Measurements from ENCODE around the gene ZNF23. TPM values are rescaled to one million over a fixed set of nuclear protein-coding genes. Genes with fewer than 3 reads are reported as not detected.

The ZNF23 gene
- total and polyA plus RNA-seq, 2 experiments from 2014 or later = 5.3 to 7.1 TPM

- Histone ChIP-seq H3K4me1 (ENCODE audit: insufficient read depth) (no peaks in the 10 kb centered on the region), H3K4me2 (peak overlapping the region; percentile 73), H3K36me3 (replicated peaks; ENCODE audit: insufficient read depth, low read depth) (no peaks in the 10 kb centered on the region), H3K9me2 (replicated peaks; ENCODE audit: insufficient read depth) (no peaks in the 10 kb centered on the region), H3K4me3 (no peak overlapping the region), H3K27me3 (peaks cover 14% of the 10 kb centered on the region), H2AFZ (no peak overlapping the region), H3K79me2 (no peaks in the 10 kb centered on the region), H3K9me3 (ENCODE audit: low read depth) (no peaks in the 10 kb centered on the region), H4K20me1 (ENCODE audit: insufficient read depth, poor library complexity, severe bottlenecking) (no peaks in the 10 kb centered on the region), H3K27ac (peak overlapping the region; percentile 1)
- DNase-seq (ENCODE audit: low spot score) = no peak
- TF ChIP-seq EZH2phosphoT487 (IDR thresholded peaks at IDR 0.05; ENCODE audit: low read depth, severe bottlenecking, unreplicated experiment) (no peak), CTCF (IDR thresholded peaks at IDR 0.05; ENCODE audit: poor library complexity) (no peak), EZH2 (IDR thresholded peaks at IDR 0.05; ENCODE audit: borderline replicate concordance) (no peak)
- 65% methylated on average over 12 of the region's 12 CpGs for WGBS (ENCODE audit: low lambda C conversion rate, missing lambda C conversion rate)
Observed at GRCh38 chr16:71426880-71427615, 35.0 kb downstream of the ZNF23 start.

- Histone ChIP-seq H3K4me2 (peak overlapping the region; percentile 73), H3K27me3 (peaks cover 14% of the 10 kb centered on the region), H4K20me1 (ENCODE audit: insufficient read depth, poor library complexity, severe bottlenecking) (no peaks in the 10 kb centered on the region), H3K9me2 (replicated peaks; ENCODE audit: insufficient read depth) (no peaks in the 10 kb centered on the region), H3K4me3 (peak overlapping the region; percentile 22), H3K9me3 (ENCODE audit: low read depth) (no peaks in the 10 kb centered on the region), H3K36me3 (replicated peaks; ENCODE audit: insufficient read depth, low read depth) (no peaks in the 10 kb centered on the region), H2AFZ (peak overlapping the region; percentile 39), H3K27ac (peak overlapping the region; percentile 1), H3K4me1 (ENCODE audit: insufficient read depth) (no peaks in the 10 kb centered on the region), H3K79me2 (no peaks in the 10 kb centered on the region)
- 1% methylated on average over 35 of the region's 48 CpGs for WGBS (ENCODE audit: low lambda C conversion rate, missing lambda C conversion rate)
- peak; percentile 81 for DNase-seq (ENCODE audit: low spot score)
- TF ChIP-seq EZH2 (IDR thresholded peaks at IDR 0.05; ENCODE audit: borderline replicate concordance) (no peak), CTCF (IDR thresholded peaks at IDR 0.05; ENCODE audit: poor library complexity) (no peak), EZH2phosphoT487 (IDR thresholded peaks at IDR 0.05; ENCODE audit: low read depth, severe bottlenecking, unreplicated experiment) (no peak)
Observed at GRCh38 chr16:71426069-71426879, 35.8 kb downstream of the ZNF23 start.

- no peaks in the 10 kb centered on the region for H3K79me2 ChIP-seq
- H3K4me3 ChIP-seq = peak overlapping the region; percentile 22
- no peak for DNase-seq (ENCODE audit: low spot score)
- H3K9me3 ChIP-seq (ENCODE audit: low read depth) = no peaks in the 10 kb centered on the region
- H2AFZ ChIP-seq = peak overlapping the region; percentile 39
- H3K36me3 ChIP-seq (replicated peaks; ENCODE audit: insufficient read depth, low read depth) = no peaks in the 10 kb centered on the region
- no peak for TF ChIP-seq EZH2phosphoT487 (IDR thresholded peaks at IDR 0.05; ENCODE audit: low read depth, severe bottlenecking, unreplicated experiment)
- TF ChIP-seq EZH2 (IDR thresholded peaks at IDR 0.05; ENCODE audit: borderline replicate concordance) = peak; percentile 38
- TF ChIP-seq CTCF (IDR thresholded peaks at IDR 0.05; ENCODE audit: poor library complexity) = no peak
- H3K4me1 ChIP-seq (ENCODE audit: insufficient read depth) = no peaks in the 10 kb centered on the region
- H3K4me2 ChIP-seq = peak overlapping the region; percentile 73
- no peak overlapping the region for H3K27ac ChIP-seq
- no peaks in the 10 kb centered on the region for H3K9me2 ChIP-seq (replicated peaks; ENCODE audit: insufficient read depth)
- no peaks in the 10 kb centered on the region for H4K20me1 ChIP-seq (ENCODE audit: insufficient read depth, poor library complexity, severe bottlenecking)
- 8% methylated on average over 16 of the region's 18 CpGs for WGBS (ENCODE audit: low lambda C conversion rate, missing lambda C conversion rate)
- H3K27me3 ChIP-seq = peaks cover 14% of the 10 kb centered on the region
Observed at GRCh38 chr16:71425746-71426068, 36.3 kb downstream of the ZNF23 start.
